Lung (tissue), 12 donors: Measurements from ENCODE around the gene PGAM2. TPM values are rescaled to one million over a fixed set of nuclear protein-coding genes. Genes with fewer than 3 reads are reported as not detected.

ENCODE experiments used
- ATAC-seq: fragments of 200-7000 bp; cut with Tn5 transposase; one replicate; pipeline ENCODE4 v1.9.1; 2020; ENCODE audit warnings: moderate number of reproducible peaks; ENCODE audit not compliant: insufficient read depth, low FRiP score
- DNase-seq, 3 donors: peaks; one replicate each; pipeline ENCODE4 v3.0.0-alpha.2; 2013 to 2017
- H3K27ac ChIP-seq, 2 donors: one replicate each; pipeline ENCODE4 v1.5.1; 2013; ENCODE audit warnings: mild to moderate bottlenecking in 2 of 2, moderate library complexity in 2 of 2, control low read depth in 1 of 2, inconsistent platforms in 1 of 2, low read depth in 1 of 2, low read length in 1 of 2
- H3K27me3 ChIP-seq, 3 donors: one replicate each; pipeline ENCODE4 v1.5.1; 2013; ENCODE audit warnings: low read length in 2 of 3; ENCODE audit not compliant: control insufficient read depth in 3 of 3, insufficient read depth in 3 of 3
- H3K36me3 ChIP-seq, 4 donors: one replicate each; pipeline ENCODE4 v1.5.1; 2013; ENCODE audit warnings: low read length in 4 of 4, mild to moderate bottlenecking in 1 of 4, moderate library complexity in 1 of 4; ENCODE audit not compliant: control insufficient read depth in 4 of 4, insufficient read depth in 4 of 4
- H3K4me1 ChIP-seq, 5 donors: one replicate each; pipeline ENCODE4 v1.5.1; 2013; ENCODE audit warnings: low read length in 5 of 5, mild to moderate bottlenecking in 2 of 5, moderate library complexity in 1 of 5; ENCODE audit not compliant: control insufficient read depth in 5 of 5, insufficient read depth in 5 of 5
- H3K4me3 ChIP-seq: one replicate; pipeline ENCODE4 v1.5.1; 2013; ENCODE audit warnings: mild to moderate bottlenecking, control low read depth, moderate library complexity
- H3K9ac ChIP-seq, 2 donors: one replicate each; pipeline ENCODE4 v1.5.1; 2013; ENCODE audit warnings: low read length in 2 of 2, control low read depth in 1 of 2; ENCODE audit not compliant: insufficient read depth in 1 of 2
- H3K9me3 ChIP-seq, 4 donors: one replicate each; pipeline ENCODE4 v1.5.1; 2013; ENCODE audit warnings: low read length in 3 of 4, mild to moderate bottlenecking in 1 of 4, moderate library complexity in 1 of 4; ENCODE audit not compliant: control insufficient read depth in 4 of 4, insufficient read depth in 3 of 4
- WGBS, 2 donors: extraction: QIAGEN DNeasy Blood & Tissue Kit; methylation state at CpG; one replicate each; pipeline ENCODE4 v1.1.7; 2013; 5-methylcytosine and 5-hydroxymethylcytosine counted together
- polyA plus RNA-seq, 2 donors: library from polyadenylated mRNA; stranded (reverse); fragments of 200-250 nt; gene quantifications; one replicate each; pipeline ENCODE4 v1.2.1, GENCODE V29; 2013
- total RNA-seq, 2 donors: library from RNA; depleted of rRNA in 1 of 2; stranded (reverse); fragments of >200 nt in 1 of 2; gene quantifications; one replicate each; pipeline ENCODE4 v1.2.1, GENCODE V29; 2014 to 2021
- TF ChIP-seq, protein P1 (sequence below): IDR thresholded peaks from 2 replicates; pipeline ENCODE4 v1.5.1; 2012; ENCODE audit warnings: mild to moderate bottlenecking; ENCODE audit errors: control extremely low read depth, extremely low read depth
- donor health status: control.
- donor health status: control.
- donor health status: Bipolar disorder and iron deficiency.
- donor health status: healthy.
- donor health status: DM: yes; HTN: yes; CAD: no.

Gene PGAM2
- total and polyA plus RNA-seq, 4 donors = 0.63 to 0.85 (median 0.83) TPM; not detected in 1

DNA sequence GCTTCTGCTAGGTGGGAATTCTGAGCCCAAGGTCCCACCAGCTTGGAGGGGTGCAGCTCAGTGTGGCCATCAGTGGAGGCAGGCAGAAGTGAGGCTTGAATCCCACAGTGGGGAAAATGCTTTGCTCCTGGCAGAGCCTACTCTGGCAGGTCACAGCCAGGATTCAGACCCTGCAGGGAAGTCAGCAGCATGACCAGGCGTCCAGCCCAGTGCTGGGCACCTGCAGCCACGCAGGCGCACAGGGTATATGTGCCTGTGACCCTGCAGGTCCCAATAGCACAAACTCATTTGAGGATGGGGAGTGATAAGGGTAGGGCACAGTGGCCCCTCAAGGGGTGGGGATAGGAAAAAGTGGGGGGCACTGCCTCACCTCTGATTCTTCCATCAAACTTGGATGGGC is 30.4 kb upstream of the PGAM2 start:
- Histone ChIP-seq H3K9ac (no peak overlapping the region), H3K27ac (no peak overlapping the region), H3K4me1 (peaks cover 0 to 15% (median 0%) of the 10 kb centered on the region in 5 donors), H3K9me3 (no peaks in the 10 kb centered on the region), H3K36me3 (no peaks in the 10 kb centered on the region), H3K27me3 (no peaks in the 10 kb centered on the region), H3K4me3 (no peak overlapping the region)
- ATAC-seq = no peak
- TF ChIP-seq, protein P1, sequence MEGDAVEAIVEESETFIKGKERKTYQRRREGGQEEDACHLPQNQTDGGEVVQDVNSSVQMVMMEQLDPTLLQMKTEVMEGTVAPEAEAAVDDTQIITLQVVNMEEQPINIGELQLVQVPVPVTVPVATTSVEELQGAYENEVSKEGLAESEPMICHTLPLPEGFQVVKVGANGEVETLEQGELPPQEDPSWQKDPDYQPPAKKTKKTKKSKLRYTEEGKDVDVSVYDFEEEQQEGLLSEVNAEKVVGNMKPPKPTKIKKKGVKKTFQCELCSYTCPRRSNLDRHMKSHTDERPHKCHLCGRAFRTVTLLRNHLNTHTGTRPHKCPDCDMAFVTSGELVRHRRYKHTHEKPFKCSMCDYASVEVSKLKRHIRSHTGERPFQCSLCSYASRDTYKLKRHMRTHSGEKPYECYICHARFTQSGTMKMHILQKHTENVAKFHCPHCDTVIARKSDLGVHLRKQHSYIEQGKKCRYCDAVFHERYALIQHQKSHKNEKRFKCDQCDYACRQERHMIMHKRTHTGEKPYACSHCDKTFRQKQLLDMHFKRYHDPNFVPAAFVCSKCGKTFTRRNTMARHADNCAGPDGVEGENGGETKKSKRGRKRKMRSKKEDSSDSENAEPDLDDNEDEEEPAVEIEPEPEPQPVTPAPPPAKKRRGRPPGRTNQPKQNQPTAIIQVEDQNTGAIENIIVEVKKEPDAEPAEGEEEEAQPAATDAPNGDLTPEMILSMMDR = no peak
- 91 to 97% methylated on average over 3 of the region's 3 CpGs for WGBS, 2 donors
- no peak for DNase-seq

DNA sequence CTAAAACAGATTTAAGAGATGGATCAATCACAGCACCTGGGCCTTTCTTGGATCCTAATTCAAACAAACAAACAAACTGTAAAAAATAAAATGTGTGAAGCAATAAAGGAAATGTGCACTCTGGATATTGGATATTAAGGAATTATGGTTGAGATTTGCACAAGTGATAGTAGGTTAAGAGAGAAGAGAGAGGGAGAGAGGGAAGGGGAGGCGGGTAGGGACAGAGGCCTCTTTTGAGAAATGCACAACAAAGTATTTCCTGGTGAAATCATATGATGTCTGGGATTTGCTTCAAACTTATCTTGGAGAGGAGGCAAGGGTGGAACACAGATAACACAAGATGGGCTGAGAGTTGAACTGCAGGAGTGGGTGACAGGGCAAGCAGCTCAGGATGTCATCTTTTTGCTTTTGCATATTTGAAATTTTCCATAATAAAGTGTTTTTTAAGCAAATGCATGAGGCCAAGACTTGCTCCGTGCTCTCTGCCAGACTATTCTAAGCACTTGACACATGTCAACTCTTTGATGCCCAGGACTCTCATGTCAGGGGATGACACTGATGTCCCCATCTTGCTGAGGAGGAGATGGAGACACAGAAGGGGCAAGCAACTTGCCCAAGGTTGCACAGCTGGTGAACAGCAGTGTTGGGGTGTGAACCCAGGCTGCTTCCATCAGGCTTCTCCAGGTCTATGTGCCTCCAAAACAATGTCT is 29.7 kb upstream of the PGAM2 start:
- 74 to 92% methylated on average over 2 of the region's 2 CpGs for WGBS, 2 donors
- no peaks in the 10 kb centered on the region for H3K9me3 ChIP-seq
- peak in 1 of 3 donors; percentile 38 for DNase-seq
- peaks cover 0 to 13% (median 0%) of the 10 kb centered on the region in 5 donors for H3K4me1 ChIP-seq
- TF ChIP-seq, protein P1 = no peak
- H3K27me3 ChIP-seq = no peaks in the 10 kb centered on the region
- no peaks in the 10 kb centered on the region for H3K36me3 ChIP-seq
- no peak for ATAC-seq
- no peak overlapping the region for H3K4me3 ChIP-seq
- no peak overlapping the region for H3K9ac ChIP-seq
- no peak overlapping the region for H3K27ac ChIP-seq

DNA sequence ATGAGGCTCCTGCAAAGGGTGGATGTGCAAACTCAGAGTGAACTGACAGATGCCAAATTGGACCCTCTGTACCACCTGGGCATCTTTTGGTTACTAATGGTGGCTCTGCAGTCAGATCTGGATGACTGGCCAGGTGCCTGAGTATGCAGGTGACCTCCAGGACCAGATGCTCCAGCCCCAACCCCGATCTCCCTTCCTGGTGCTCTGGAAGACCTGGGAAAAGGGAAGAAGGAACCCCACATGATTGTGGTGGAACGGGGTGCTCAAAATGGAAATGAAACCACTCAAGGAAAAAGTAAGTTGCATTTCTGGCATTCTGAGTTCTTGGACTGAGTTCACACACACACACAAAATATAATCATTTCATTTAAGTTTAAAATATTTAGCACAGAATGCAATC is 29.0 kb upstream of the PGAM2 start:
- TF ChIP-seq, protein P1 = no peak
- 55 to 69% methylated on average over 2 of the region's 2 CpGs for WGBS, 2 donors
- H3K27me3 ChIP-seq = no peaks in the 10 kb centered on the region
- no peak for DNase-seq
- H3K4me3 ChIP-seq = no peak overlapping the region
- no peaks in the 10 kb centered on the region for H3K9me3 ChIP-seq
- H3K4me1 ChIP-seq = peaks cover 0 to 13% (median 0%) of the 10 kb centered on the region in 5 donors
- H3K9ac ChIP-seq = no peak overlapping the region
- H3K27ac ChIP-seq = peak overlapping the region in 1 of 2 donors; percentile 17
- ATAC-seq = no peak
- H3K36me3 ChIP-seq = no peaks in the 10 kb centered on the region
